GM12873 (cell line): ENCODE data around the gene CYB5B.

Experiments
- TF ChIP-seq, protein P1 (sequence below): IDR thresholded peaks from 2 replicates; pipeline ENCODE4 v1.5.1; 2012; ENCODE audit warnings: low read depth, mild to moderate bottlenecking, moderate library complexity, low read length, control low read depth; ENCODE audit not compliant: insufficient read depth; ENCODE audit errors: missing control alignments

The CYB5B gene

DNA sequence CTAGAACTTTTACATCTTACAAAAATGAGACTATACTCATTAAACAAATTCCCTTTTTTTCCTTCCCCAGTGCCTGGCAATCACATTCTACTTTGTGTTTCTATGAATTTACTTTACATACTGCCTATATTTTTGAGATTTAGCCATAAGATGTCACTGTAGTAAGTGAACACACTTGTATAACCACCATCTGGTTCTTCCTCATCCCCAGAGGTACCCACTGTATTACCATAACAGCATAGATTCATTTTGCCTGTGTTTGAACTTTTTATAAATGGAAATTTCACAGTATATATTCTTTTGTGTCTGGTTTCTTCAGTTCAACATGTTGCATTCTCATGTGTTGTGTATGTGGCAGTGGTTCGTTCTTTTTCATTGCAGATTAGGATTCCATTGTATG, 15.8 kb downstream of the CYB5B start:
- TF ChIP-seq, protein P1, sequence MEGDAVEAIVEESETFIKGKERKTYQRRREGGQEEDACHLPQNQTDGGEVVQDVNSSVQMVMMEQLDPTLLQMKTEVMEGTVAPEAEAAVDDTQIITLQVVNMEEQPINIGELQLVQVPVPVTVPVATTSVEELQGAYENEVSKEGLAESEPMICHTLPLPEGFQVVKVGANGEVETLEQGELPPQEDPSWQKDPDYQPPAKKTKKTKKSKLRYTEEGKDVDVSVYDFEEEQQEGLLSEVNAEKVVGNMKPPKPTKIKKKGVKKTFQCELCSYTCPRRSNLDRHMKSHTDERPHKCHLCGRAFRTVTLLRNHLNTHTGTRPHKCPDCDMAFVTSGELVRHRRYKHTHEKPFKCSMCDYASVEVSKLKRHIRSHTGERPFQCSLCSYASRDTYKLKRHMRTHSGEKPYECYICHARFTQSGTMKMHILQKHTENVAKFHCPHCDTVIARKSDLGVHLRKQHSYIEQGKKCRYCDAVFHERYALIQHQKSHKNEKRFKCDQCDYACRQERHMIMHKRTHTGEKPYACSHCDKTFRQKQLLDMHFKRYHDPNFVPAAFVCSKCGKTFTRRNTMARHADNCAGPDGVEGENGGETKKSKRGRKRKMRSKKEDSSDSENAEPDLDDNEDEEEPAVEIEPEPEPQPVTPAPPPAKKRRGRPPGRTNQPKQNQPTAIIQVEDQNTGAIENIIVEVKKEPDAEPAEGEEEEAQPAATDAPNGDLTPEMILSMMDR = no peak

DNA sequence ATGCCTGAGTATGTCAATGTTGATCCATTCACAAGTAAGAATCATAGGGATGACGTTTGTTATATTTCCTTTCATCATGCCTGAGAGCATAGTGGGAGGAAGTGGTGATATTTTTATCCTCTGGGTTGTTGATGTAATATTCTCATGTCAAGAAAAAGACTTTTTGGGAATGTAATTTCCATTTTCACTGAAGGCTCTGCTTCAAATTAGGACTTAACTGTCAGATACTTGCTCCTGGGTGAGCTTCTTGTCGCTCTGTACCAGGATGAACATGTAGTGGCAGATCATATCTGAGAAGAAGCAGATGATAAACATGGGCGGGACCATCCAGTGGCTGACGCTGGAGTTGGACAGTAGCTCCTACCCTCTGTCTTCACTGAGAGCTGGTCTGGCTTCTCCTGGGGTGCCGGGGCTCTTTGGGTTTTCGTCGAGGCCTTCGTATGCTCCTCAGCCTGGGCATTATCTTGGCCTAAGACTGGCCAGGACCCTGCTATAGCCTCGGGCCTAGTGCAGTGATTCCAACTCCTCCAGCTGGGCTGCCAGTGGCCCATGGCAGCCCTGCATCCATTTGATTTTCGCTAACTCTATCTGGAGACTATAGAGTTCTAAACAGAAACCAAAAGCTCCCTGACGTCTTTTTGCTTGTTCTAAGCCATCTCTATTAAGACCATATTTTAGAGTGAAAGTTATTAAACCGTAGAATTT, 19.7 kb downstream of the CYB5B start:
- TF ChIP-seq, protein P1 = no peak

DNA sequence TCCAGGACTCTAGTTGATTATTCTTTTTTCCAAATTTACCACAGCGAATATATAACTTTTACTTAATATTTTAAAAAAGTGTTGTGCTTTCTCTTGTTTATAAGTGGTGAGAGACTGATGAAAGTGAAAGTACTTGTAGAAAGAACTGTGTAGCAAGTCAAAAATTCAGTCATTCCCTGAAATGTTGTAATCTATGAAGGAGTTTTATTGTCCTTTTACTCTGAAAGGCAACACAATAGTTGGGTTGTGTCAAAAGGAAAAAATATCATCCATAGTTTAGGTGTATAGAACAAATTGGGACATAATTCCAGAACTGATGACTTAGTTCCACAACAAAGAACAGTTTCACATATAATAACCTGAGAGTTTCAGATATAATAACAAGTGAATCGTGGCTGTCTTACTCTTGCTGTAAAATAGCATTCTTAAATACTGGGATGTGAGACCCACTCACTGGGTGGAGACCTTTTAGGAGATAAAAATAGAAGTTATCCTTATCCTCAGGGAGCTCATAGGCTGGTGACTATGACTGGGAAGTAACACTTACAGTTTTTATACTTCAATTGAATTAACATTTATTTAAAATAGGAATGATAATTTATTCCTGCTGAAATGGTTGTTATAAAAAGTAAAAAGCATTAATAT, 20.6 kb downstream of the CYB5B start:
- TF ChIP-seq, protein P1 = no peak

DNA sequence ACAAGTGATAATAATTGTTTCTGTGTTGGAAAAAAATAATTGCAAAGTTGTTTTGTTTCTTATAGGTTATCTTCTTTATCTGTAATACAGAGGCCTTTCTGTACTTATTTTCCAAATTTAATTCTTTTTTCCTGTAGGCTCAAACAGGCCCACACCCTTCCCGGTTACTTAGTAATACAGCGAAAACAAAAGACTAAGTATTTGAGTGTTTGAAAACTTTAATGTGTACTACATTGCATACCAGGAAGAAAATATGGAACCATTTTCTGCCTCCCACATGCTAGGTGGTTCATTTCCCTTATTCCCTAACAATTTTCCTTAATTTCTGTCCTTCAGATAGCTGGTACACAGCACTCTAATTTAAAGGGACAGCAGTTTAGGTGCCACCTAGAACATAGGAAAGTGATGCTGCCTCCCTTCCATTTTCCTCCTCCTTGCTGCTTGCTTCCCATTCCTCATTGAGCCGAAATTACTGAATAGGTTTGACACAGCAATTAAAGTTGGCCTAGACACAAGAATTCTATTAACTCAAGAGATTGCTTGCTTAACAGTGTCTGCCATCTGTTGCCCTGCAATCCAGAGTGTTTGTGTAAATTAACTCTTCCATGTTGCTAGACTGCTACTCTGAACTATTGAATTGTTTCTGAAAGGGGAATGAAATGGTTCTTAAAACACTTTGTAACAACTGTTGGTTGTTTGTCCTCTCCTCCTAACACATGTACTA, 24.2 kb downstream of the CYB5B start:
- TF ChIP-seq, protein P1 = no peak

DNA sequence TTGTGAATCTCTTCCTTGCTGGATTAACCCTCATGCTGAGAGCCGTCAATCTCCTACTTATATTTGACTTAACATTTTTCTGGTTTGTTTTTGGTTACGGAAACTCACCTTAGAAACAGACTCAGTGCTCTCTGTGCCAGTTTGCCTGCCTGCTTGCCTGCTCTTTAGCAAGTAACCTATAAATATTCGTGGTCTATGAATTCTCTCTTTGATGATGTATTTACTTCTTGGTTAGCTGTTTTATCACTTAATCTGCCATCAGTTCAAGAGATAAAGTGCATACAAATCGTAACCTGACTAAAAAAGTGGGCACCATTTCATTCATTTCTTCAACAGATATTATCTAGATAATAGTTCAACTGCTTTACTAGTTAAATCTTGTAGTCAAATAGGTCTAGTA, 26.7 kb downstream of the CYB5B start:
- TF ChIP-seq, protein P1 = no peak

DNA sequence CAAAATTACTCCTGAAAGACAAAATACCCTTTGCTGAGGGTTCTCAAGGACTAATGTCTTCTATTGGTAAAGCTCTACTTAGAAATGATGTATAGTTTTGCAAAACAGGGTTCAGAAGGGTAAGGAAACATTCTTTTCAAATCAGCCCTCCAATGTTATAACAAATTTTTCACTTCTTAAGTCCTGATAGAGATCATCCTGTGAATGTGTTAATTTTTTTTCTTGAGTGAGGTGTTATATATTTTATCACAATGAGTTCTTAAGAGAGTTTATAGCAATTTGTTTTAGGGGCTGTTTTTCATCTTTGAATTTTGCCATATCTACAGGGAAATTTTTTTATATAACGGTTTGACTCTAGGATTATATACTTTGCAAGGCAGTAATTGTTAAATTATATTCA, 29.5 kb downstream of the CYB5B start:
- TF ChIP-seq, protein P1 = no peak

DNA sequence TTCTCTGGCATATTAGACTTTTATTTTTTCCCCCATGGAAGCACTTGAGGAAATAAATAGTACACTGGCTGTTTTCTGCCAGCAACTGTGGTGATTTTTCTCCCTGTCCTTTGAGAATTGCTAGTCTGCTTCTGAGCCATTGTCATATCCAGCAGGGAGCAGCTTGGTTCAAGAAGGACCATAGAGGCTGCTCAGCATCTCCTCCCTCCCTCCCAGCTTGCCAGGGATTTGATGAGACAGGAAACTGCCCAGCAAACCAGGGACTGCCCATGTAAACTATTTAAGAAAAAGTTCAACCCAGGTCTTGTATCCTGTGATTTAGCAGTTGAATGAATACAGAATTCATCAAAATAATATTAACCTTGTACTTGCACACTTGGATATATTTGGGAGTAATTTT, 39.5 kb downstream of the CYB5B start:
- TF ChIP-seq, protein P1 = no peak
